GM12878 (cell line): Measurements from ENCODE around the gene ALAS1. TPM values are rescaled to one million over a fixed set of nuclear protein-coding genes. Genes with fewer than 3 reads are reported as not detected.

ENCODE experiments used
- BHLHE40 ChIP-seq, 2 experiments: fragments of 450-650 bp in 1 of 2; IDR thresholded peaks; 2 replicates each; pipeline ENCODE4 v1.6.1; 2011 to 2017; ENCODE audit warnings: low read depth in 2 of 2, borderline replicate concordance in 1 of 2, improper control_type of control experiment in 1 of 2, low read length in 1 of 2, mild to moderate bottlenecking in 1 of 2
- CBX5 ChIP-seq: sonication (generic); IDR thresholded peaks from 2 replicates; pipeline ENCODE4 v1.6.1; 2016; ENCODE audit warnings: low read depth, moderate library complexity, mild to moderate bottlenecking, inconsistent platforms
- CHD2 ChIP-seq: IDR thresholded peaks from 2 replicates; pipeline ENCODE4 v1.6.1; 2011; ENCODE audit warnings: low read depth, low read length, improper control_type of control experiment, borderline replicate concordance
- NFYB ChIP-seq: IDR thresholded peaks from 2 replicates; pipeline ENCODE4 v1.6.1; 2011; ENCODE audit warnings: low read depth, mild to moderate bottlenecking, low read length, improper control_type of control experiment, moderate library complexity; ENCODE audit not compliant: insufficient read depth
- STAT3 ChIP-seq: IDR thresholded peaks from 2 replicates; pipeline ENCODE4 v1.6.1; 2011; ENCODE audit warnings: low read depth, low read length, improper control_type of control experiment
- TAF1 ChIP-seq: IDR thresholded peaks from 2 replicates; pipeline ENCODE4 v1.6.1; 2011; ENCODE audit warnings: mild to moderate bottlenecking, low read depth, low read length, borderline replicate concordance
- ZBTB40 ChIP-seq: fragments of 450-650 bp; IDR thresholded peaks from 2 replicates; pipeline ENCODE4 v1.6.1; 2016; ENCODE audit warnings: mild to moderate bottlenecking, moderate library complexity, borderline replicate concordance
- ZNF24 ChIP-seq: fragments of 450-650 bp; IDR thresholded peaks from 2 replicates; pipeline ENCODE4 v1.6.1; 2017; ENCODE audit warnings: antibody characterized with exemption, mild to moderate bottlenecking
- ZSCAN29 ChIP-seq: fragments of 450-650 bp; IDR thresholded peaks from 2 replicates; pipeline ENCODE4 v1.6.1; 2017; ENCODE audit warnings: mild to moderate bottlenecking, moderate library complexity
- polyA plus RNA-seq, 11 experiments: library from polyadenylated mRNA; depleted of rRNA in 4 of 11; unstranded in 6 of 11; stranded (reverse) in 5 of 11; fragments of >200 nt; fragmentation: Nextera tagmentation in 4 of 11; fragmentation: Illumina TruSeq in 1 of 11; extraction: Ambion mirVana in 4 of 11; extraction: Trizol in 1 of 11; gene quantifications; 1 replicate in 1 of 11; 2 replicates in 10 of 11; pipeline versions ENCODE4 v1.2.1 to v1.2.3, GENCODE V29; 2011 to 2016; ENCODE audit warnings: inconsistent platforms in 2 of 11, missing spikeins in 2 of 11, low read depth in 1 of 11
- total RNA-seq, 4 experiments: library from RNA; depleted of rRNA in 3 of 4; stranded (reverse); fragments of >200 nt in 3 of 4; fragmentation: Illumina TruSeq in 1 of 4; extraction: Trizol in 1 of 4; gene quantifications; 2 replicates each; pipeline versions ENCODE4 v1.2.1 to v1.2.3, GENCODE V29; 2013 to 2021
- TF ChIP-seq, protein P1 (sequence below): IDR thresholded peaks from 2 replicates; pipeline ENCODE4 v1.6.1; 2012; ENCODE audit warnings: mild to moderate bottlenecking, low read depth, low read length

The ALAS1 gene
- total and polyA plus RNA-seq, 10 of the 15 experiments (the other 5 are each of a cell fraction or from before 2014, with no cell fraction given) = 69.9 to 115 (median 94.1) TPM

- TF ChIP-seq ZBTB40 = no peak
- no peak for TF ChIP-seq STAT3
- TF ChIP-seq, protein P1, sequence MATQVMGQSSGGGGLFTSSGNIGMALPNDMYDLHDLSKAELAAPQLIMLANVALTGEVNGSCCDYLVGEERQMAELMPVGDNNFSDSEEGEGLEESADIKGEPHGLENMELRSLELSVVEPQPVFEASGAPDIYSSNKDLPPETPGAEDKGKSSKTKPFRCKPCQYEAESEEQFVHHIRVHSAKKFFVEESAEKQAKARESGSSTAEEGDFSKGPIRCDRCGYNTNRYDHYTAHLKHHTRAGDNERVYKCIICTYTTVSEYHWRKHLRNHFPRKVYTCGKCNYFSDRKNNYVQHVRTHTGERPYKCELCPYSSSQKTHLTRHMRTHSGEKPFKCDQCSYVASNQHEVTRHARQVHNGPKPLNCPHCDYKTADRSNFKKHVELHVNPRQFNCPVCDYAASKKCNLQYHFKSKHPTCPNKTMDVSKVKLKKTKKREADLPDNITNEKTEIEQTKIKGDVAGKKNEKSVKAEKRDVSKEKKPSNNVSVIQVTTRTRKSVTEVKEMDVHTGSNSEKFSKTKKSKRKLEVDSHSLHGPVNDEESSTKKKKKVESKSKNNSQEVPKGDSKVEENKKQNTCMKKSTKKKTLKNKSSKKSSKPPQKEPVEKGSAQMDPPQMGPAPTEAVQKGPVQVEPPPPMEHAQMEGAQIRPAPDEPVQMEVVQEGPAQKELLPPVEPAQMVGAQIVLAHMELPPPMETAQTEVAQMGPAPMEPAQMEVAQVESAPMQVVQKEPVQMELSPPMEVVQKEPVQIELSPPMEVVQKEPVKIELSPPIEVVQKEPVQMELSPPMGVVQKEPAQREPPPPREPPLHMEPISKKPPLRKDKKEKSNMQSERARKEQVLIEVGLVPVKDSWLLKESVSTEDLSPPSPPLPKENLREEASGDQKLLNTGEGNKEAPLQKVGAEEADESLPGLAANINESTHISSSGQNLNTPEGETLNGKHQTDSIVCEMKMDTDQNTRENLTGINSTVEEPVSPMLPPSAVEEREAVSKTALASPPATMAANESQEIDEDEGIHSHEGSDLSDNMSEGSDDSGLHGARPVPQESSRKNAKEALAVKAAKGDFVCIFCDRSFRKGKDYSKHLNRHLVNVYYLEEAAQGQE = no peak
- TF ChIP-seq ZSCAN29 = no peak
- no peak for TF ChIP-seq CBX5
- no peak for TF ChIP-seq CHD2
- no peak for TF ChIP-seq BHLHE40 (IDR thresholded peaks at IDR 0.05; ENCODE audit: borderline replicate concordance in 1 of 2, low read depth in 2 of 2, low read length in 1 of 2)
- no peak for TF ChIP-seq NFYB
- TF ChIP-seq ZNF24 = no peak
- no peak for TF ChIP-seq TAF1
Observed at GRCh38 chr3:52242039-52242438, 44.1 kb downstream of the ALAS1 start (continued).
